SK-MEL-5 (cell line): ENCODE data around the gene ATG4C. TPM values are rescaled to one million over a fixed set of nuclear protein-coding genes. Genes with fewer than 3 reads are reported as not detected.
"Not testable (repeated sequence)": the region's sequence is repeated elsewhere in the genome, so short reads cannot be mapped to it uniquely, and the experiment has no call there.

ENCODE experiments used
- DNase-seq: peaks from one replicate; pipeline ENCODE4 v3.0.0-alpha.2; 2016; ENCODE audit warnings: low read depth, low spot score
- in situ Hi-C: cut with HindIII; loops from 2 replicates; pipeline ENCODE4 v1.10.0; 2016; ENCODE audit warnings: low sequenced_read_pairs, high pct_unique_total_duplicates, low pct_unique_long_range_greater_than_20kb
- total RNA-seq: library from RNA; depleted of rRNA; stranded (reverse); fragments of >200 nt; shearing (Covaris generic); gene quantifications from 2 replicates; pipeline ENCODE4 v1.2.3, GENCODE V29; 2014

ATG4C gene
- total RNA-seq, 1 experiment from 2014 or later: 9.6 TPM

DNA sequence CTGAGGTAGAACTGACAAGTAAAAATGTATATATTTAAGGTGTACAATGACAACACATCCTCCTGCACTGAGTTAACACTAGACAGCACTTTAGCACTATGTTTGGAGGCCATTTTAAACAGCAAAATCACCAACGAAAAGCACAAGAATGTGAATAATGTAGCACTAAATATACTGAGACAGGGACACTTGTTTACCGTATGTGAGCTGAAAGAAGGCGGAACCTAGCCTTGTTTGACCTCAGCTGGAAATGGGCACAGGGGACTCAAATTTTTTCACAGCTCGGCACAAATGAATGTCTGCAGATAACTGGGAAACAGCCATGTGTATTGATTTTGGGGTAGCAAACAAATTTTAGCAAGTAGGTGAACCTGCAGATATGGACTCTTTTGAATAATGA lies 18.0 kb upstream of the ATG4C start:
- no peak for DNase-seq
- in situ Hi-C loops: no loop called here

DNA sequence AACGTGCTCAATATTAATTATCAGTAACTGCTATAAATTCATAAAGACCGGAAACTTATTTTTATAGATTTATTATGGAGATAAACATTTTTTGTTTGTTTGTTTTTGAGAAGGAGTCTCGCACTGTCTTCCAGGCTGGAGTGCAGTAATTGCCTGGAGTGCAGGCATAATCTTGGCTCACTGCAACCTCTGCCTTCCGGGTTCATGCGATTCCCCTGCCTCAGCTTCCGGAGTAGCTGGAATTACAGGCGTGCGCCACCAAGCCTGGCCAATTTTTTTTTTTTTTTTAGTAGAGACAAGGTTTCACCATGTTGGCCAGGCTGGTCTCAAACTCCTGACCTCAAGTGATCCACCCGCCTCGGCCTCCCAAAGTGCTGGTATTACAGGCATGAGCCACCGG lies 15.4 kb upstream of the ATG4C start:
- in situ Hi-C loops, DNase-seq: not testable (repeated sequence)

DNA sequence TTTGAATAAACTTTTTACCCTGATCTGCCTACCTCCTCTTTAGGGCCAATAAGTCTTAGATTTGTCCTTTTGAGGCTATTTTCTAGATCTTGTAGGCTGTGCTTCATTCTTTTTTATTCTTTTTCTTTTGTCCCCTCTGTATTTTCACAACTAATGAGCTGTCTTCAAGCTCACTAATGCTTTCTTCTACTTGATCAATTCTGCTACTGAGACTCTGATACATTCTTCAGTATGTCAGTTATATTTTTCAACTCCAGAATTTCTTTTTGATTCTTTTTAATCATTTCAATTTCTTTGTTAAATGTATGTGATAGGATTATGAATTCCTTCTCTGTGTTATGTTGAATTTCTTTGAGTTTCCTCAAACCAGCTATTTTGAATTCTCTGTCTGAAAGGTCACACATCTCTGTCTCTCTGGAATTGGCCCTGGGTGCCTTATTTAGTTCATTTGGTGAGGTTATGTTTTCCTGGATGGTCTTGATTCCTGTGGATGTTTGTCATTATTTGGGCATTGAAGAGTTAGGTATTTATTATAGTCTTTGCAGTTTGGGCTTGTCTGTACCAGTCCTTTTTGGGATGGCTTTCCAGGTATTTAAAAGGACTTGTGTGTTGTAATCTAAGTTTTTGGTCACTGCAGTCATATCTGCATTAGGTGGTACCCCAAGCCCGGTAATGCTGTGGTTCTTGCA lies 11.2 kb upstream of the ATG4C start:
- DNase-seq: no peak
- in situ Hi-C loops: no loop called here

DNA sequence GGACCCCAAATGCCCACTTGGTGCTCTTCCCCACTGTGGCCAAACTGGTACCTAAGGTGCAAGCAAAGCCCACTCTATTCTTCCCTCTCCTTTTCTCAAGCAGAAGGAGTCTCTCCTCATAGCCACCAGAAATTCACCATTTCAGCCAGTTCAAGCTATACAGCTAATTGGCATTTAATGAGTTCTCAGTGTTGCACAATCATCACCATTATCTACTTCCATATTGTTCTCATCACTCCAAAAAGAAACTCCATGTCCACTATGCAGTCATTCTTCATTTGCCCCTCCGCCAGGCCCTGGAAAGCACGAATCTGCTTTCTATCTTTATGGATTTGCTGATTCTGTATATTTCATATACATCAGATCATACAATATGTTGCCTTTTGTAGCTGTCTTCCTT lies 9.9 kb upstream of the ATG4C start:
- in situ Hi-C loops: no loop called here
- DNase-seq: no peak

DNA sequence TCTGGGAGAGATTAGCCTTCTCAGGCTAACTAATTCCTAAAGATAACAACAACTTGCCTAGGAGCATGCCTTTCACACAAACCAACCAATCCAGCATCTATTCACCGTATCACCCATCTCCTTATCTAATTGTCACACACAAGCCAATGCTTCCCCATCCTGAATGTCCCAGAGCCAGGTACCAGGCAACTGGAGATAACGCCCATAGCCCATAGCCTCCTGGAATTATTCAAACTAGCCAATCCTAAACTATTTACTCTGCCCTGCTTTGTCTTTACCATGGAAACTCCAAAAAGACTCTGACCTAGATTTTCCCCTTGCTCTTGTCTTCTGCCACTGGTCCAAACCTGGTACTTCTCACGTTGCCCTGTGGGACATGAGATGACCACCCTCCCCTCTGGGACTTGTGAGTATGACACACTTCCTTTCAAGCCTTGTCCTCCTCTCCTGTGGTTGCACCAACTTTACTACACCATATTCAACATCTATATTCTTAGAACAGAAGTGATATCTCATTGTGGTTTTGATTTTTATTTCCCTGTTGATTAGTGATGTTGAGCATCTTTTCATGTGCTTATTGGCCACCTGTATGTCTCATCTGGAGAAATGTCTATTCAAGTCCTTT lies 8.8 kb upstream of the ATG4C start:
- in situ Hi-C loops: no loop called here

DNA sequence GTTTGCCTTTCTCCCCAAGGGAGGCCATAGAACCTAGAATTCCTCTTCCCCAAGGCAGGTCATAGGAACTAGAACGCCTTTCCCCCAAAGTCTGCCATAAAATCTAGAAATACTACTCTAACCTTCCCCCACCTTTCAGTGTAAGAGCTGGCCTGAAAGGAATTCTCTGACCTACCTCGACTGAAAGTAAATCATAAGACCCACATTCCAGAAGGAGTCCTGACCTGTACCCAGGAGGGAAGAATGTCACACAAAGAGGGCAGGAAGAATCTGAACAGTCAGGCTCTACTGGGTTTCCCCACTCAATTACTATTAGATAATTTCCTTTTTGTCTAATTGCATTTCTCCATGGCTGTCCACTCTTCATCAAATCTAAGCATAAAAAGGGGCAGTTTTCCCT lies 5.7 kb upstream of the ATG4C start:
- DNase-seq: no peak

More for the DNA sequence above, 8.8 kb upstream of the ATG4C start:
- no peak for DNase-seq

DNA sequence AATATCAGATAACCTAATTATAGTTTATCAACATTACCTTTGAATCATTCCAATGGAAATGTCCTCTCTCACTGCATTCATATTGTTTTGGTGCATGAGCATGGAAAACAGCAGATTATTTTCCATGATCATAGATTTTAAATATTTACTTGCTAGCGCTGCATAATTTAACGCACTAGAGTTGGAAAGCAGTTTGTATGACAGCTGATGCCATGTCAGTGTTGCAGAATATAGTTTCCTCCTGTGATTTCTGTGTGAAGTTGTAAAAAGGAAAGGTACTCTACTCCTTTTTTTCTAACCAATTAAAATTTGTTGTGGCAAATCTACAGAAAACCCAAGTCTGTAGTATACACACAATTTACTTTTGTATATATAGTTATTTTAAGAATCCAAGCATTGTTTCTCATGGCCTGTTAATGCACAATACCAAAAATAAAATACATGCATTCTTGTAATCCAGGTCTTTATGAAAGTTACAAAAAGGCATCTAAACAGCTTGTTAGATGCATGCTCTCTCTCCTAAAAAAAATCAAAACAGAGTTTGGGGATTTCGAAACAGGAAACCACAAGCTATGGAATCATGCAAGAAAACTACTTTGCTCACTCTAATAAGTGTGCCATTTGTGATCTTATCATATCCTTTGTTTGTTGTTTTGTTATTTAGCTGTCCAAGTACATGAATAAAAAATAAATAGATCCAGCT lies 1.9 kb upstream of the ATG4C start:
- in situ Hi-C loops: no loop called here
- DNase-seq: peak; percentile 24

More for the DNA sequence above, 5.7 kb upstream of the ATG4C start:
- in situ Hi-C loops: no loop called here

DNA sequence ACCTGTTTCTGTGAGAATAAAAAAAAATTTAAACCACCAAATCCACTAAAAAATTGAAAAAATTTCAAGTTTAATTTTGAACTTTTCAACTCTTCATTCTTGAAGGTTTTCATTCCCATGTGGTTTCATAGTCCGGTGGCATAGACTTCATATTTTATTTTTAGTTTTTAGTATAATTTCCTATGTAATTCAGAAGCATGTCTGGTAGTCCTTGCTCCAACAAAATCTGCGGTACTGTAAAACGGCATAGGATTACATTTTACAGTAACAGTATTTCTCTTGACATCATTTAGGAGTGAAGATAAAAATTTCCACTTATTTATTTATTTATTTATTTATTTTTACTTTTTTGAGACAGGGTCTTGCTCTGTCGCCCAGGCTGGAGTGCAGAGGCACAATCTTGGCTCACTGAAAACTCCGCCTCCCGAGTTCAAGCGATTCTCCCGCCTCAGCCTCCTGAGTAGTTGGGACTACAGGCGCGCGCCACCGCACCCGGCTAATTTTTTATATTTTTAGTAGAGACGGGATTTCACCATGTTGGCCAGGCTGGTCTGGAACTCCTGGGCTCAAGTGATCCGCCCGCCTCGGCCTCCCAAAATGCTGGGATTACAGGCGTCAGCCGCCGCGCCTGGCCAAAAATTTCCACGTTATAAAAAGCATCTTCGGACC lies 1.3 kb upstream of the ATG4C start:
- in situ Hi-C loops, DNase-seq: not testable (repeated sequence)

DNA sequence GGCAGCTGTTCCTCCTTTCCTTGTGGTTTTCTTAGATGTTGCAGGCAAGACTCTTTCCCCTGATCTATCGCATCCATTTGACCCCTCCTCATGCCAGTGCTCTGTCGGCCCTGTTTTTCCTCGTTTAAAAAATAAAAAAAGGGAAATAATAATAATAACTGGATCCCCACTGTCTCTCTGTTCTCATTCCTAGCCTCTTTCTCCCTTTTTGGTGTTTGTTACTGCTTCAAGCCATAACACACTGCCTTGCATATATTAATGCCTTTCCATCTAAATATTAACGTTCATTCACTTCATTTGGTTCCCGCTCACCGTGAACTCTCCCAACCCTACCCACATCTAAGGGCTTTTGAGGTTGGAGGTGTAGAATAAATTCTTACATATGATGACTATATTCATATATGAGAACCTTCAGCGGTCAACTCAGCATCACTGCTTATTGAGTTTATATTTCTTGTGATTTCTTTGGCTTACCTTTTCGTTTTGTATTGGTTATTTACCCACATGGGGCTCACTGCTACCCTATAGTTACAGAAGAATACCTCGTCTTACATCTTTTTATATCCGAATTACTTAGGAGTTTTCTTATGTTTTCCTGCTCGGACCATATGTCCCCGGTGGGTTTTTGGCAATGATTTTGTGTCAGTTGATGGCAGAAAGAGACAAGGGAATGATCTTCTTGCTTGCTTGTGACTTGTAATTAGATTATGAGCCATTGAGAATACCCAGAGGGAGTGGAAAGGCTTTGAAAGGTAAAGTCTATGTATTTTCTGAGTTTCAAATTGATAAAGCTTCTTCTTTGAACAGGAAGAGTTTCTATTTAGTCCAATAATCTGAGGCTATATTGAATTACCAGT lies 805 bp downstream of the ATG4C start:
- no peak for DNase-seq
- in situ Hi-C loops: no loop called here

DNA sequence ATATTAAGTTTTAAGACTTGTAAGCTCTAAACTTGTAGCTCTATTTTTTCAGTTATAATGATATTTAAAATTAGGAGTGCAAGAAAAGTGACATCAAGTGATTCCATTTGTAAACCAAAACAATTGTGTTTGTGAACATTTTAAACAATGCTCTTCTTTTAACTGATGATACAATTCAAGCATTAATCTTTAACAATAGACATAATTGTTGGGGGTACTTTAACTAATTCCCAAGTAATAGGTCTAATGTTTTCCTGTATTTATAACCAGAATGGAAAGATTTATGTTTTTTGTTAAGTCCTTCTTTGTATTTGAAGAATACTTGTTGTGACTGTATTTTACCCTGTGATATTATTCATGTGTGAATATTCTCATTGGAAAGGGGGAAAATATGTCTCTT lies 6.8 kb downstream of the ATG4C start:
- DNase-seq: no peak
- in situ Hi-C loops: no loop called here

DNA sequence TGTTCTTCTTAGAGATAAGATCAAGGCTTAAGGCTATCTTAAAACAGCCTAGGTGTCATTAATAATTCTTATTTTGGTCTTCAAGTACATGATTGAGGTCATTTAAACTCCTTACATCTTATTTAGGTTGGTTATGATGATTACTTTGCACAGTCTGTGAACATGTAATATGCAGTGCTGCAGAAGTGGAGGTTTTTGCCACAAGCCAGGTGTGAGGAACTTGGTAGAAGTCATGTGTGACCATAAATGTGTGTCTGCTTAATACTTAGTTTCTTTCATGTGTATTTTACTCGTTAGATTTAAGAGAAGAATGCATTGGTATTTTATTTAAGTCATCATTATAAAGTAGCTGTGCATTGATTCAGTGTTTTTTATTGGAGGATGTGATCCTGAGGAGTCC lies 10.1 kb downstream of the ATG4C start:
- in situ Hi-C loops: no loop called here
- no peak for DNase-seq

DNA sequence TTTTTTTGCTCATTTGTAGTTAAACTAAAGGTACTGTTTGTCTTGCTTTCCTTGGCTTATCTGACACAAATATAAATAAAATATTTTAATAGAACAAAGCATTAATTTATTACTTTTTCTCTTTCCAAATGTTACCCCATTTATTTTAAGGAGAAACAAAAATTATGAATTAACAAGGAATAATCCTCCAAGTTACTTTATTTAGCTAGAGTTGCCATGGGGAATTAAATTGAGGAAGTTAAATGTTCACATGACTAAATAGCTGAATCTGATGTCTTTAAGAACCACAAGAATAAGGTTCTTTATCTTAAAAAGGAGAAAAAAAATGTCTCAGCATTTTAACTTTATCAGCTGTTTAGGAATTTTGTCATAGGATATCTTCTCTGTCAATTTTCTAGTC lies 12.3 kb downstream of the ATG4C start:
- DNase-seq: peak; percentile 48
- in situ Hi-C loops: no loop called here

DNA sequence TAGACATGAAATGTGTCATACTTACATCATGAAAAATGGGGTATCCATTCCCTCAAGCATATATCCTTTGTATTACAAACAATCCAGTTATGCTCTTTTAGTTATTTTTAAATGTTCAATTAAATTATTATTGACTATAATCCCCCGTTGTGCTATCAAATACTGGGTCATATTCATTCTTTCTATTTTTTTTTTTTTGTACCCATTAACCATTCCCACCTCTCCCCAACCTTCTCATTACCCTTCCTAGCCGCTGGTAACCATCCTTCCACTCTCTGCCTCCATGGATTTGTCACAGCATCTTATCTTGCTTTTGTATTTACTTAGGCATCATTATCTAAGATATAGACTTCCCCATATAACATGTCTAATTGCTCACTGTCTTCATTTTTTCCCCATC lies 15.8 kb downstream of the ATG4C start:
- in situ Hi-C loops: no loop called here
- DNase-seq: no peak

DNA sequence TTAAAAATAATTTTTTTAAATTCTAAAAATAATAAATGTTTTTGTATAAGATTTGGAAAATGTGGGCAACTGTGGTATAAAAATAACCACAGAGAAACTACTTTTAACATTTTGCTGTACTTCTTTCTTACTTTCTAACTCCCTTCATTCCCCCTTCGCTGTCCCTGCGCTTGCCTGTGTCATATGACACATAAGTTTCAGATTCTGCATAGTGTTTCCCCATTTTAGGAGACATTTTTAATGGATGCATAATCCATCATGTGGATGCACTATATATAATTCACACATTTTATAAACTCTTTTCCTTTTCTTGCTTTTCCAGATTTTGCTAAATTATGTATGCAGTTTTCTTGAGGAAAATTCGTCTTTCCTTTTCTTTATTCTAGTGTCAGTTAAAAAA lies 16.3 kb downstream of the ATG4C start:
- DNase-seq: no peak
- in situ Hi-C loops: no loop called here

DNA sequence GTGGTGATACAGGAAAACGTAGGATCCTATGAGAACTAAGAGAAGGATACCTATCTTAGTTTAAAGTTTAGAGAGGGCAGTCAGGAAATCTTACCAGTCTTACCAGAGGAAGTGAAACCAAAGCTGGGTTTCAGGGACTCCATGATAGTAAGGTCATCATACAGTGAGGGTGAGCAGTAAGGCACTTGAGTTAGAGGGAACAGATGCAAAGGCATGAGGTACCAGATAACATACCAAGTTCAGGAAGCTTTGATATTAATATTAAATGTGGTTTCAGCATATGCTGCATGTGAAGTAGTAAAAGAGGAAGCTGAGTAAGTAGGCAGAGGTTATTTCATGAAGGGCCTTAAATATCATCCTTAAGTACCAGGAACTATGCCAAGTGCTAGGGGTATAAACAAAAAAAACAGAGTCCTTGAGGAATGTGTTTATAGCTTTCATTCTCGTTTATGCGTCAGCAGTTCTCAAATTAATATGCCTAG lies 16.9 kb downstream of the ATG4C start:
- DNase-seq: no peak
- in situ Hi-C loops: no loop called here

DNA sequence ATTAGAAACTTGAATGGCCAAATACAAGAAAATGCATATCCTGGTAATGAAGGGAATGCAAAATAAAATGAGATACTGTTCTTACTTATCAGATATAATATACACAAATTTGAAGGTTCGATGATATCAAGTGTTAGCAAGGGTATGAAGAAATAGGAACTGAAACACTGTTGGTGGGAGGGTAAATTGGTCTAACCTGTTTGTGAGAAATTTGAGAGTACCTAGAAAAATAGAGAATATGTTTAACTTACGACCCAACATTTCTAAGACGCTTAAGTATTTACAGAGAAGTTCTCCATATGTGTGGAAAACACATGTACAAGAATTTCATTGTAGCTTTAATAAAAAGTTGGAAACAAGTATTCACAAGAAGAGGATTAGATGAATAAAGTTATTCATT lies 25.9 kb downstream of the ATG4C start:
- no peak for DNase-seq
- in situ Hi-C loops: no loop called here

DNA sequence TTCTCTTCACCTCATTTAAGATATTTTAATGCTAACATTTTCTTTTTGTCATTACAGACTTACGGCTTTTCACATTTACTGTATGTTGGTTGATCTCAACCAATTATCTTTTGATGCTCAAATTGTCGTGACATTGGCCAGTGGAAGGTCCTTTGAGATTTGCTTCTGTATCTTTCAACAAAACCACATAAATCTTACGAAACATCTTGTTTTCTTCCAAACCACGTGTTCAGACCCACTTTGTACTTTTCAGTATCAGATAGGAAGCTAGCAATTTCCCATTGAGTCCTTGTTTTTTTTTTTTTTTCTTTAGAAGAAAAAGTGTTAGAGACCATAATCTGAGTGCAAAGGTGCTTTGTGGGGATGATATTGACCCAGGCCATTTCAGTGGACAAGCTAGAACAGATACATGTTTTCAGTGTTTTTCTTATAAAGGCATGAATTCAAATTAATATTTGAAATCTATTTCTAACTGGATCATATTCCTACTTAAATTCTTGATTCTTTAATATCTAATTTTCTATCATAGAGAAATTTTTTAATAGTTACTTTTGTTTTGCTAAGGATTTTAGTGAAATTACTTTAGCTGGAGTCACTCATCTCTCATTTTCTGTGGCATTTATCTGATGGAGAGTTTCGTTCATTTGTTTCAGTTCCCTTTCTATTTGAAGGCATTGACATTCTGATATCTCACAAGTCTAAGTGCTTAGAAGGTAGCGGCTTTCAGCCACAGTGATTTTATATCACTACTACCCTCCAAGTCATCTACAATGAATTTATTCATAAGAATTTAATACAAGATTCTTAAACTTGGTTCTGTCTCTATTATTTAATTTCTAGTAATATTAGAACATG lies 26.7 kb downstream of the ATG4C start:
- in situ Hi-C loops: no loop called here
- DNase-seq: no peak
